ENCODE results near the gene ANKRD30A. TPM values are rescaled to one million over a fixed set of nuclear protein-coding genes. Genes with fewer than 3 reads are reported as not detected.

ANKRD30A gene
- total RNA-seq, 1 experiment from 2014 or later = 0.15 TPM

- Histone ChIP-seq H3K79me2 (ENCODE audit: low read length) (no peaks in the 10 kb centered on the region), H3F3A (ENCODE audit: low read length, unreplicated experiment) (no peaks in the 10 kb centered on the region), H3K4me2 (ENCODE audit: low read length) (no peak overlapping the region), H3K36me3 (ENCODE audit: low read depth, low read length) (no peaks in the 10 kb centered on the region), H3K27me3 (ENCODE audit: low read length) (peaks cover 15% of the 10 kb centered on the region; the same call in 1 of the 2 replicates), H3K9me2 (replicated peaks; ENCODE audit: low read length) (no peaks in the 10 kb centered on the region), H3K9me3 (ENCODE audit: low read length) (no peaks in the 10 kb centered on the region), H3K4me1 (ENCODE audit: insufficient read depth, low read length) (peaks cover 19% of the 10 kb centered on the region), H3K9ac (ENCODE audit: low read length) (no peak overlapping the region), H3K4me3 (ENCODE audit: low read length) (no peak overlapping the region), H2AFZ (ENCODE audit: low read length) (no peak overlapping the region), H3K27ac (ENCODE audit: low read length) (no peak overlapping the region), H4K20me1 (ENCODE audit: low read length) (no peaks in the 10 kb centered on the region)
- POLR2A ChIA-PET (ENCODE audit: unreplicated experiment) = no interaction called here
- BruUV-seq (replicated peaks) = no TSS peak
- DNase-seq (no peak), ATAC-seq (no peak)
- intact Hi-C loops (cut with micrococcal nuclease) = no loop called here
- CTCF ChIA-PET = no interaction called here
- TF ChIP-seq EZH2phosphoT487 (IDR thresholded peaks at IDR 0.05; ENCODE audit: borderline replicate concordance, low read length) (no peak), EZH2 (IDR thresholded peaks at IDR 0.05; ENCODE audit: low read length, unreplicated experiment) (no peak), CTCF (conservative IDR thresholded peaks at IDR 0.05; ENCODE audit: low read depth, low read length) (no peak)
These were observed 96.6 kb downstream of the ANKRD30A start for GRCh38 chr10:37222046-37222445.

GRCh38 chr10:37225163-37225562 lies 99.8 kb downstream of the ANKRD30A start:
- H3K4me3 ChIP-seq (ENCODE audit: low read length) = no peak overlapping the region
- no peak for TF ChIP-seq CTCF (conservative IDR thresholded peaks at IDR 0.05; ENCODE audit: low read depth, low read length)
- TF ChIP-seq EZH2phosphoT487 (IDR thresholded peaks at IDR 0.05; ENCODE audit: borderline replicate concordance, low read length) = no peak
- no peak for TF ChIP-seq EZH2 (IDR thresholded peaks at IDR 0.05; ENCODE audit: low read length, unreplicated experiment)
- peak overlapping the region; percentile 7 for H3K4me2 ChIP-seq (ENCODE audit: low read length)
- H3K79me2 ChIP-seq (ENCODE audit: low read length) = no peaks in the 10 kb centered on the region
- intact Hi-C loops (cut with micrococcal nuclease) = no loop called here
- no peaks in the 10 kb centered on the region for H3K9me3 ChIP-seq (ENCODE audit: low read length)
- no peaks in the 10 kb centered on the region for H3K27me3 ChIP-seq (ENCODE audit: low read length)
- H3K36me3 ChIP-seq (ENCODE audit: low read depth, low read length) = no peaks in the 10 kb centered on the region
- peaks cover 19% of the 10 kb centered on the region for H3K4me1 ChIP-seq (ENCODE audit: insufficient read depth, low read length)
- H4K20me1 ChIP-seq (ENCODE audit: low read length) = no peaks in the 10 kb centered on the region
- H2AFZ ChIP-seq (ENCODE audit: low read length) = no peak overlapping the region
- POLR2A ChIA-PET (ENCODE audit: unreplicated experiment) = interaction anchor here (0.6 kb wide), 1 partner anchor 205 kb away, joined by 3 read pairs; no protein-coding TSS in a partner anchor
- no peak overlapping the region for H3K9ac ChIP-seq (ENCODE audit: low read length)
- CTCF ChIA-PET = interaction anchor here (1.0 kb wide), 1 partner anchor 79 kb away, joined by 7 read pairs; no protein-coding TSS in a partner anchor
- no TSS peak for BruUV-seq (replicated peaks)
- H3K9me2 ChIP-seq (replicated peaks; ENCODE audit: low read length) = no peaks in the 10 kb centered on the region
- H3F3A ChIP-seq (ENCODE audit: low read length, unreplicated experiment) = no peaks in the 10 kb centered on the region
- ATAC-seq = peak; percentile 82
- peak; percentile 66 for DNase-seq
- H3K27ac ChIP-seq (ENCODE audit: low read length) = peak overlapping the region; percentile 7; the same call in 1 of the 2 replicates

- Histone ChIP-seq H4K20me1 (ENCODE audit: low read length) (no peaks in the 10 kb centered on the region), H3K79me2 (ENCODE audit: low read length) (no peaks in the 10 kb centered on the region), H3K27me3 (ENCODE audit: low read length) (no peaks in the 10 kb centered on the region), H3F3A (ENCODE audit: low read length, unreplicated experiment) (no peaks in the 10 kb centered on the region), H3K4me1 (ENCODE audit: insufficient read depth, low read length) (peaks cover 19% of the 10 kb centered on the region), H3K4me3 (ENCODE audit: low read length) (no peak overlapping the region), H3K27ac (ENCODE audit: low read length) (peak overlapping the region; percentile 0; the same call in 1 of the 2 replicates), H3K4me2 (ENCODE audit: low read length) (no peak overlapping the region), H3K9me2 (replicated peaks; ENCODE audit: low read length) (no peaks in the 10 kb centered on the region), H3K9ac (ENCODE audit: low read length) (no peak overlapping the region), H2AFZ (ENCODE audit: low read length) (no peak overlapping the region), H3K36me3 (ENCODE audit: low read depth, low read length) (no peaks in the 10 kb centered on the region), H3K9me3 (ENCODE audit: low read length) (no peaks in the 10 kb centered on the region)
- BruUV-seq (replicated peaks) = no TSS peak
- DNase-seq (peak; percentile 71), ATAC-seq (peak; percentile 76)
- ChIA-PET POLR2A (ENCODE audit: unreplicated experiment) (interaction anchor here (0.6 kb wide), 1 partner anchor 956 kb away, joined by 3 read pairs; no protein-coding TSS in a partner anchor), CTCF (no interaction called here)
- no peak for TF ChIP-seq EZH2 (IDR thresholded peaks at IDR 0.05; ENCODE audit: low read length, unreplicated experiment)
- no peak for TF ChIP-seq CTCF (conservative IDR thresholded peaks at IDR 0.05; ENCODE audit: low read depth, low read length)
- no peak for TF ChIP-seq EZH2phosphoT487 (IDR thresholded peaks at IDR 0.05; ENCODE audit: borderline replicate concordance, low read length)
- intact Hi-C loops (cut with micrococcal nuclease) = no loop called here
These were observed 101.1 kb downstream of the ANKRD30A start for GRCh38 chr10:37226524-37226923.
